RPMI7951 (cell line): ENCODE results near the gene UBE2S. TPM values are rescaled to one million over a fixed set of nuclear protein-coding genes. Genes with fewer than 3 reads are reported as not detected.
A peak's percentile ranks its signal among the peaks of the same experiment; 100 is the strongest.

Source experiments
- DNase-seq: peaks from one replicate; pipeline ENCODE4 v3.0.0-alpha.2; 2012; ENCODE audit warnings: low read depth
- total RNA-seq: library from RNA; depleted of rRNA; stranded (reverse); fragments of >200 nt; shearing (Covaris generic); gene quantifications from 2 replicates; pipeline ENCODE4 v1.2.3, GENCODE V29; 2014; rRNA removed

The UBE2S gene
- total RNA-seq, 1 experiment from 2014 or later: 250 TPM

DNA sequence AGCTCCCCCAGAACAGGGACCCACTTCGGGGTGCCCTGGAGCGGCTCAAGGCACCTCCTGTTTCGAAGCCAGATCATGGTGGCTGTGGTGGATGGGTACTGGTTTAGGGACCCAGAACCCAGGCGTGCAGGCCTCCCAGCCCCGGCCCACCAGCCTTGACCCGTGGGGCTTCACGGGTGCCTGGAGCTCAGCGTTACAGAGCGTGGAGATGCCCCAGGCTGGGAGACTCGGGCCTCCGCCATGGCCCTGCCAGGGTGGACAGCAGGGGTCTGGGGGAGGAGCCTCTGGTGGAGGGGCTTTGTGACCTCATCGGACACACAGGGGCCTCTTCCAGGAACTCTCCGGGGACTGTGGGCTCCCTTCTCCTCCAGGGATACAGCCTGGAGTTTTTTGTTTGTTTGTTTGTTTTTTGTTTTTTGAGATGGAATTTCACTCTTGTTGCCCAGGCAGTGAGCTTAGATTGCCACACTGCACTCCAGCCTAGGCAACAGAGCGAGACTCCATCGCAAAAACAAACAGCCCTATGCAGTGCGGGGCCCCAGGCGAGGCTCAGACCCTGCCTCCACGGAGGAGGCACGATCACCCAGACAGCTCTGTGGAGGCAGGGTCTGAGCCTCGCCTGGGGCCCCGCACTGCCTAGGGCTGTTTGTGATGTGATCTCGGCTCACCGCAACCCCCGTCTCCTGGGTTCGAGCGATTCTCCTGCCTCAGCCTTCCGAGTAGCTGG, 44.4 kb downstream of the UBE2S start, which contains the start of gene GARIN5B:
GARIN5B (minus strand) TSS at position 271 of the 727 bp plus-strand sequence; CDS start at position 77, 194 bp downstream.
- no peak for DNase-seq

DNA sequence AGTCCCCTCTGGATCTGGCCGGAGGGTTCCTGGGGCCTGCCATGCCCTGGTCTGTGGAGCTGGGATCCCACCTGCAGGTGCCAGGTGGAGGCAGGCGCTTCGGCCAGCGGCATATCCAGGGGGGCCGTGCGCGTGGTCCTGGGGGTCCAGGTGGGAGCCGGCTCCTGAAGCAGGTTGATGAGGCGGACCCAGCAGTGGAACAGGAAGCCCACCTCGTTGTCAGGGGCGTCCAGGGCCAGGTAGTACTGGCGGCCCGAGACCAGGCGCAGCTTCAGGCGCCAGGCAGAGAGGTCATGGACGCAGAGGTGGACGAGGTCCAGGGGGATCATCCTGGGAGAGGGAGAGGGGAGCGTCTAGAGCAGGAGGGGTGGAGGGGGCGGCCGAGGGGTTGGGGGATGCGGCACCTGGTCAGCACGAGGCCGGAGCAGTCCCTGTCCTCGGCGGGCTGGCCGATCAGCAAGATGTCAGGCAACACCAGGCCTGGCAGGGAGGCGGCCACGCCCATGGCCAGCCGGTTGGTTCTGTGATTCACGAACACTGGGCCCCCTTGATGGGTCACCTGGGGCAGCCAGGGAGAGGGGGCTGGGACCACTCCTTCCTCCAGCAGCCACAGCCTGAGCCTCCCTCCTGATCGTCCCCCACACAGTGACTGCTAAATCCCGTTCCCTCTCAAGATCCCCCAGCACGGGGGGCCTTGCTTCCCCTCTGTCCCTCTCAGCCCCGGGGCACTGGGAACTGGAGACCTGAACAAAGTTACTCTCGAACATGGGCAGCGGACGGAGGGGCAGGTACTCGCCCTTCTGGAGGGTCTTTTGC, 45.2 kb downstream of the UBE2S start:
- DNase-seq: no peak

DNA sequence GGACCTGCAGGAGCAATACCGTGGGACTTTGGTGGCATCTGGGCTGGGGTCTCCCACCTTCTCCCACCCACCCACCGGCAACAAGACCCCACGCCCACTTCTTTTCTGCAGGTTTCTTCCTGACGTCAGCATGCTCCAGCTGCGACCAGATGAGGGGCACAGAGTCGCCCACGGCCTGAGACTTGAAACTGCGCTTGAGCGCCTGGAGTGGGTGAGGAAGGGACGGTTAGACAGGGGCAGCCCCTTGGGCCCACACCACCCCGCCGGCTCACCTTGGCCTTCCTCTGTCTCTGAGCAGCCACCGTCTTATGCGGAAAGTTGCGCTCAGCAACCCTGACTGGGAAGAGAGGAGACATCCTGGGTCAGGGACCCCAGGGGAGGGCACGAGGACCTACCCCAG, 46.7 kb downstream of the UBE2S start:
- no peak for DNase-seq

DNA sequence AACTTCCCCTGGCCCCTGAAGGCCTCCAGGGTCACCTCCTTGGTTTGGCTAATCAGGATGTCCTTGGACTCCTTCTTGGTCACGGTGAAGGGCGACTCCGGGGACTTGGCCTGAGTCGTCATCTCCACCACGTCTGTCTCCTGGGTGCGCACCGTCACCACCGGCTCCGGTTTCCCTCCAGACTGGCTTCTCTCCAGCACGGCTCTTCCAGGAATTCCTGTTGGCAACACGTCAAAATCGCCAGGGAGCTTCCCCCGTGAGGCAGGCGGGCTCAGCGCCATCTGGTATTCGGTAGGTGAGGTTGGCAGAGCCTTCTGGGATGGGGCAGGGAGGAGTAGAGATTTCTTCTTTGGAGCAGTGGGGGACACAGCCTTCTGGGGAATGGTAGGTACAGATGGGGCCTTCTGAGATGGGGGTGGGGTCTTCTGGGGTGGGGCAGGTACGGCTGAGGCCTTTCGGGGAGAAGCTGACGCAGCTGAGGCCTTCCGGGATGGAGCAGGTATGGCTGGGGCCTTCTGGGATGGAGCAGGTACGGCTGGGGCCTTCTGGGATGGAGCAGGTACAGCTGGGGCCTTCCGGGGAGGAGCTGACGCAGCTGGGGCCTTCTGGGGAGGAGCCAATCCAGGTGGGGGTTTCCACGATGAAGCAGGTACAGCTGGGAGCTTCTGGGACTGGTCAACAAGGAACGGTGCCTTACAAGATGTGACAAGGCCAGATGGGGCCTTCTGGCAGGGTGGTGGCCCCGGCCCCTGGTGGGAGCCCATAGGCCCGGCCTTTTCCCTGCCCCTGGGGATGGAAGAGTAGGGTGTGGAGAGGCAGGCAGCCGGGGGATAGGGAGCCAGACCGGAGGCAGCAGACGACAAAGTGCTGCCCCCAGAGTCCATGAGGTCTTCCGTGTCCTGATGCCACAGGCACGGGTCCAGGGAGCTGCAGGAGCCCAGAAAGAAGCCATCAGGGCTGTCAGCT, 48.4 kb downstream of the UBE2S start:
- DNase-seq: no peak

DNA sequence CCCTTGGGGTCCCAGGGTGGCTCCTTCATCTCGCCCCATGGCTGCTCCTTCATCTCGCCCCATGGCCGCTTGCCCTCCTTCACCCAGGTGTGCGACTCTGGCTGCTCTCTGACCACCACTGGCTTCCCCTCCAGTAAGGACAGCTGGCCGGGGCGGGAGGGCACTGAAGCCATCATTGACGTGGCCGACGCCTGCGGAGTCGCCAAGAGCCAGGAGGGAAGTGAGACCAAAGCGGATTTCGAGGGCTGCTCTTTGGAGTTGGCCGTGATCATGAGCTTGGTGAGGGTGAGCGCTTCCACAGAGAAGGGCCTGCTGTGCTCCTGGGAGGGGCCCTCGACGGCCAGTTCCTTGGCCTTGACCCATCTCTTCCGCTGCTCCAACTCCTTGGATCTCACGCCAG, 49.1 kb downstream of the UBE2S start:
- DNase-seq: no peak

DNA sequence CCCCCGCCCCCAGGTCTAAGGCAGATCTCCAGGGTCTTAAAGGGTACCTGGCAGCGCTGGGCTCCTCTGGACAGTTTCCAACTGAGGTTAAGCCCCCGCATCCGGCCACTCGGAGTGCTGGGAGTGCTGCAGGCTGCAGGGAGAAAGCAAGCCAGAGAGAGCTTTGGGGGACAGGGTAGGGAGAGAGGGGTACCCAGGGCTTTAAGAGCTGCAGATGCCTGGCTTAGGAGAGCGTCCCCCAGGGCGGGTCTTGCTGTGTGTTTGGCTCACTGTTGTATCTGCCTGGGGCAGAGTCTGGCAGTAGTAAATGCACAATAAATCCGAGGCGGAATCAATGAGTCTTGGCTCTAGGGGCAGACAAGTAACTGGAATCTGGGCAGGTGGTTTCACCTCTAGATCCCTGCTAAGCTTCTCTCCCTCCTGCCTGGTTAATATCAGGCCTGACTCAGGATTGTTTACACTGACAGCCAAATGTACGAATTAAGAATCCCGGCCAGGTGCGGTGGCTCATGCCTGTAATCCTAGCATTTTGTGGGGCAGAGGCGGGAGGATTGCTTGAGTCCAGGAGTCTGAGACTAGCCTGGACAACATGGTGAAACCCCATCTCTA, 52.3 kb downstream of the UBE2S start:
- no peak for DNase-seq

DNA sequence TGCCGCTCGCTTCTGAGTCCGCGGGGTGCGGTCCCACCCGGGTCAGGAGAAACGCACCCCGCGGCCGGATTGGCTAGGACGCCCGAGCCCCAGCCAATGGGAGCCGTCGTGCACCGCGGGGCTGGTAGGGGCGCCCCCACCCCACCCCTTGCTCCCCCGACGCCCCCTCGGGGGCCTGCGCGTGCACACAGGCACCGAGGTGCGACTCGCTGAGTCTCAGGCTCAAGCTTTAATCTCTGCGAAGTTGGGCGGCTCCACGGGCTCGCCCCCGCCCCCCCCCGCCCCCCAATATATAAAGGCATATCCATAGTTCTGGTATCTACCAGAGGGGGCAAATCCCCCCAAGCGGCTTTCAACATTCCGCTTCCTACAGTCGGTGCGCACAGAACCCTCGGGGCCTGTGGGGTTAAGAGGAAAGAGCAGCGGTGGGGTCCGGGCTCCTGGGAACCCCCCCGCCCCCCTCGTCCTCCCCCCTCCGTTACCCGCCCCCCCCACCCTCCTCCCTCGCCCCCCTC, 52.8 kb downstream of the UBE2S start, which contains the start of gene COX6B2:
COX6B2 (minus strand) TSS at position 22 of the 515 bp plus-strand sequence. CDS start 198 bp downstream, outside the sequence.
- DNase-seq: no peak

DNA sequence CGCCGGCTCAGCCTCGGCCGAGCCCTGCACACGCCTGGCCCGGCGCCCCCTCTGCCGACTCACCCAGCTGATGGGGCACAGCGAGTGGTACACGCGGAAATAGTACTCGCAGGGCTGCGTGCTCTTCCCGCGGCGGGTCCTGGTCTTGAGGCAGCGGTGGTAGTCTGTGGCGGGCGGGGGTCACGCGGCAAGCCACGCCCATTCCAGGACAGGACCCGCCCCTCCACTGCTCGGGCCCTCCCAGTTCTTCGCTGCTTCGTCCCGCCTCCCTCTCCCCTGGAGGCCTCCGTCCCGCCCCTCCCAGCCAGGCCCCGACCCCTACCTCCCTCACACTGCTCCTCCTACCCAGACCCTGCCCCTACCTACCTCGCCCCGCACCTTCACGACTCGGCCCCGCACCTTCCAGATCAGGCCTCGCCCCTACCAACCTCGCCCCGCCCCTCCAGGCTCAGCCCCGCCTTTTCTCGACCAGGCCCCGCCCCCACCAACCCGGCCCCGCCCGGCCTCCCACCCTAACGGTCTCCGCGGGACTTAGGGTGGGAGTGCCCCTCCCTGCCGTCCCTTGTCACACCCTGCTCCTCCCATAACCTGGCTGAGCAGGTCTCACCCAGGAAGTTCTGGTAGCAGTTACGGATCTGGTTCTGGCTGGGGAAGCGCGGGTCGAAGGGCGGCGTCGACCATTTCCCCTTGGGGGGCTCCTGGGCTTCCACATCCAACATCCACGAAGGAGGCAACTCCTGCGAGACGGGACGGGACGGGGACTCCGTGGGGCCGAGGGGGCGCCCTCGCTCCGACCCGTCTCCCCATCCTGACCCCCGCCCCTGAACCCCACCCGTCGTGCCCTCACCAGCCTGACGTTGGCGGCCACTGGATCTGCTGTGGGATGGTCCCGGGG, 53.5 kb downstream of the UBE2S start:
- peak; percentile 47 for DNase-seq

DNA sequence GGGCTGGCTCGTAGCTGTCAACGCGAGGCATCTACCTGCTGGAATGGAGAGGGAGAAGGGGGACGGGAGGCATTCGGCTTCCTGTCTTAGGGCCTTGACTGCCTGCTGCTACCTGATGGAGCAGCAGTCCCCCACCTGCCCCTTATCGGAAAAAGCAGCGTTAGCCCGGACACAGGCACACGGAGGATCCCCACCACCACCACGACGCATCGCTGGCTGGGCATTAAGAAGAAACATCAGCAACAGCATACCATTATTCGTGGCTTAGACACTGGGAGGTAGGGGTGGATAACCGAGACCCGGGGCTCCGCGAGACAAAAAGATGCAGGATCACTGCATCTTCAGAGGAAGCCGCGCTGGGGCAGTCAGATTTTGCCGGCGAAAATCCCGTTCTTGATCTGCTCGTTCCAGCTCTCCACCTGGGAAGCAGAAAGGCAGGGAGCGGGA, 54.2 kb downstream of the UBE2S start:
- DNase-seq: no peak

DNA sequence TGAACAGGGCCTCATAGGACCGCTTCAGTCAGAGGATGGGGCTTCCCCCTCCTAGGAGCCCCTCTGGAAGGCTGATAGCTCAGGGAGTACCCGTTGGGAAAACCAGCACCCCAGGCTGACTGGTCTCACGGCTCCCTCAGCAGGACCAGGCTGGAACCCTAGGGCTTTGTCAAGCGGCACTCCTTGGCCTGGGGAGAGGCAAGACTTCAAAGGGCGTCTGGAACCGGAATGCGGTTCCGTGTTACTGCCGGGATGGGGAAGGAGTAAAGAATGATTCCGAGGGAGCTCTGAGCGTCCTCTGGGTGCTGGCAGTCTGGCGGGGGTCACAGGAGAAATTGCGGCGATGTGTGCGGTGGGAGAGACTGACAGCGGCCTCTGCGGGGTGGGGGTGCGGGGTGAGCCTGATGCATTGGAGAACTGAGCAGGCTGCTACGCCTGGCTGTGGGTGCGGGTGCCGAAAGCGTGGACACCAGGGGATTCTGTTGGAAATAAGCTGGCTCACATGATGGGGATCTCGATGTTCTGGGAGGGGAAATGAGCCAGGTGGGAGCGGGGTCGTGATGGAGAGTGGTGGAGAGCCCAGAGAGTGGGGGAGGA, 54.9 kb downstream of the UBE2S start:
- DNase-seq: no peak

DNA sequence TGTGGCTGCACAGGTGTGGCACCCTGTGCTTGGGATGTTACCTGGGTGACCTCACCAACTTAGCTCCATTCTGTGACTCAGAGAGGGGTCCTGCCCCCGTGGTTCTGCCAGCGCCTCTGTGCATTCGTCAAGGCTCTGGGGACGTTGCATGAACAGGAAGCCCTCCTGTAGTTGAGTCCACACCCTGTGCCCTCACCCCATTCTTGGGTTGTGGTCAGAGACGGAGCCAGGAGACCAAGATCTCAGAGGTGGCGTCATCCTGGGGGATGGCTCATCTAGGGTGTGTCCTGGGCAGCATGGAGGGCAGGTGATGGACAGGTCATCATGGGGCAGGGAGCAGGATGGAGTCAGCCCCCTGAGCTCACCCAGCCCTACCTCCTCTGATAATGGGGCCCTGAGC, 55.5 kb downstream of the UBE2S start:
- no peak for DNase-seq

DNA sequence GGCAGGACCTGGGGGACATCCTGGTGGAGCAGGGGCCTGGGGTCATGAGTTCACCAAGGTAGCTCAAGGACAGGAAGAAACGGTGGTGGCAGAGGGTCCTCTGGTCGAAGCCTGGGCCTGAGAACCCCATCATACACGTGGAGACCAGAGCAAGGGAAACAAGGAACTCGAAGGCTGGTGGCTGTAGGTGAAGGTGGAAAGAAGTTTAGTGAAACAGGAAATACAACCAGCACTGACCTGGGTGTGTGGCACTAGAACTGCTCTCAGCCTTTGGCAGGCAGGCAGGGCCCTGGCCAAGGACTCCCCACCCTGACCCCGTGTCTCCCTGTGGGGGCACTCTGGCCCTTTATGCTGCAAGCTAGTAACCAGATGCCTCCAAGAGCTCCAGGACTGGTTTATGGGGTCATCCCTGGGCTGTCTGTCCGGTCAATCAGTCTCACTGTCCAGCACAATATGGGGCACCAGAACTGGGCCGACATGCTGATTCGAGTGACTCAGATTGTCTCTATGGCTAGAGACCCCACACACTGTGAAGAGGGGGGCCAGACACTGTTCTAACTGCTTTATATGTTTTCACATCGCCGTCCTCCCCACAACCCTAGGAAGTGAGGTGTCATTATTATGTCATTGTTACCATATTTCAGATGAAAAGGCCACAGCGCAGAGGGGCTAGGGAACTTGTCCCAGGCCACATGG, 56.8 kb downstream of the UBE2S start:
- no peak for DNase-seq

Other genes starting within 250 kb of the UBE2S start
- 1.4 and 1.6 TPM in 2 replicates for gene DNAAF3, start 241.2 kb downstream of the UBE2S start, total RNA-seq
- 0.10 and 0.36 TPM in 2 replicates for gene SYT5, start 227.5 kb downstream of the UBE2S start, total RNA-seq
- gene PTPRH, start 198.3 kb downstream of the UBE2S start, total RNA-seq: 5.4 and 6.0 TPM in 2 replicates
- 0.20 and 0.60 TPM in 2 replicates for gene TMEM86B, start 179.0 kb downstream of the UBE2S start, total RNA-seq
- gene PPP6R1, start 148.8 kb downstream of the UBE2S start, total RNA-seq: 19.7 and 28.0 TPM in 2 replicates
- gene HSPBP1, start 127.7 kb downstream of the UBE2S start, total RNA-seq: 35.1 and 57.0 TPM in 2 replicates
- gene BRSK1, start 123.8 kb downstream of the UBE2S start, total RNA-seq: 1.1 and 1.2 TPM in 2 replicates
- gene TMEM150B, start 82.4 kb downstream of the UBE2S start, total RNA-seq: not detected in 2 replicates
- gene KMT5C, start 67.9 kb downstream of the UBE2S start, total RNA-seq: 4.1 and 5.6 TPM in 2 replicates
- 0.10 TPM in 1 of 2 replicates, not detected in the other for gene COX6B2, start 53.1 kb downstream of the UBE2S start, total RNA-seq
- gene GARIN5B, start 44.5 kb downstream of the UBE2S start, total RNA-seq: not detected in 2 replicates
- 5.6 and 8.4 TPM in 2 replicates for gene IL11, start 37.3 kb downstream of the UBE2S start, total RNA-seq
- not detected in 2 replicates for gene TMEM190, start 31.0 kb downstream of the UBE2S start, total RNA-seq
- not detected in 2 replicates for gene TMEM238, start 23.5 kb downstream of the UBE2S start, total RNA-seq
- gene RPL28, start 21.9 kb downstream of the UBE2S start, total RNA-seq: 457 and 492 TPM in 2 replicates
- 0.12 TPM in 1 of 2 replicates, not detected in the other for gene SHISA7, start 35.5 kb upstream of the UBE2S start, total RNA-seq
- 81.9 and 120 TPM in 2 replicates for gene ISOC2, start 53.9 kb upstream of the UBE2S start, total RNA-seq
- gene C19orf85, start 57.0 kb upstream of the UBE2S start, total RNA-seq: not detected in 2 replicates
- 3.1 and 5.3 TPM in 2 replicates for gene ZNF628, start 68.8 kb upstream of the UBE2S start, total RNA-seq
- 18.5 and 25.3 TPM in 2 replicates for gene NAT14, start 77.4 kb upstream of the UBE2S start, total RNA-seq
- gene SSC5D, start 80.6 kb upstream of the UBE2S start, total RNA-seq: 3.2 and 3.6 TPM in 2 replicates
- gene SBK2, start 129.3 kb upstream of the UBE2S start, total RNA-seq: not detected in 2 replicates
- gene SBK3, start 137.8 kb upstream of the UBE2S start, total RNA-seq: 0.24 TPM in 1 of 2 replicates, not detected in the other
- 1.3 and 2.4 TPM in 2 replicates for gene ZNF579, start 173.1 kb upstream of the UBE2S start, total RNA-seq
- 2.4 and 3.0 TPM in 2 replicates for gene FIZ1, start 191.7 kb upstream of the UBE2S start, total RNA-seq
- gene ZNF524, start 192.5 kb upstream of the UBE2S start, total RNA-seq: 14.7 and 16.9 TPM in 2 replicates
- 0.12 and 0.68 TPM in 2 replicates for gene ZNF865, start 197.9 kb upstream of the UBE2S start, total RNA-seq
- gene ZNF784, start 216.8 kb upstream of the UBE2S start, total RNA-seq: 1.6 and 2.6 TPM in 2 replicates
- 11.3 and 12.9 TPM in 2 replicates for gene ZNF580, start 233.2 kb upstream of the UBE2S start, total RNA-seq
- gene ZNF581, start 235.9 kb upstream of the UBE2S start, total RNA-seq: 13.5 and 13.7 TPM in 2 replicates
- gene CCDC106, start 240.4 kb upstream of the UBE2S start, total RNA-seq: 3.7 and 5.7 TPM in 2 replicates
- 80.3 and 108 TPM in 2 replicates for gene U2AF2, start 247.2 kb upstream of the UBE2S start, total RNA-seq